T-helper 2 cell treated with Interferon-gamma antibody and Interleukin-4, amounts not matched to agents 100 ng/mL and 5 ng/mL, for 36 hours (primary cell): Measurements from ENCODE around the gene THRSP. TPM values are rescaled to one million over a fixed set of nuclear protein-coding genes. Genes with fewer than 3 reads are reported as not detected.
"Not testable (repeated sequence)": the region's sequence is repeated elsewhere in the genome, so short reads cannot be mapped to it uniquely, and the experiment has no call there.

Source experiments
- intact Hi-C: fragments of 100-400 bp; cut with micrococcal nuclease; formaldehyde crosslinking; loops from one replicate; pipeline ENCODE4 v1.15.1; 2023
- total RNA-seq: library from RNA; stranded (reverse); gene quantifications from 2 replicates; pipeline ENCODE4 v1.2.3, GENCODE V29; 2022

Gene THRSP
- total RNA-seq, 1 donor from 2014 or later, result not detected

- intact Hi-C loops, result no loop called here
Measured at GRCh38 chr11:78038697-78039313, 24.9 kb upstream of the THRSP start.

GRCh38 chr11:78039391-78039918 is 24.2 kb upstream of the THRSP start:
- intact Hi-C loops, result no loop called here

GRCh38 chr11:78039919-78040671 is 23.6 kb upstream of the THRSP start:
- intact Hi-C loops, result no loop called here

GRCh38 chr11:78040691-78041379 is 22.8 kb upstream of the THRSP start:
- intact Hi-C loops, result no loop called here

GRCh38 chr11:78041380-78041719 is 22.3 kb upstream of the THRSP start:
- intact Hi-C loops, result not testable (repeated sequence)

GRCh38 chr11:78041843-78042440 is 21.7 kb upstream of the THRSP start:
- intact Hi-C loops, result no loop called here

- intact Hi-C loops, result no loop called here
Measured at GRCh38 chr11:78044706-78045105, 19.0 kb upstream of the THRSP start.

GRCh38 chr11:78045851-78046485 is 17.7 kb upstream of the THRSP start:
- intact Hi-C loops, result loop anchor here (2.0 kb wide), 1 partner anchor 51 kb away; the partner anchor contains the start of gene INTS4

- intact Hi-C loops, result loop anchor here (2.0 kb wide), 1 partner anchor 52 kb away; the partner anchor contains the start of gene INTS4
Measured at GRCh38 chr11:78046486-78046854, 17.2 kb upstream of the THRSP start.

- intact Hi-C loops, result no loop called here
Measured at GRCh38 chr11:78048561-78048960, 15.1 kb upstream of the THRSP start.

- intact Hi-C loops, result no loop called here
Measured at GRCh38 chr11:78049348-78049747, 14.3 kb upstream of the THRSP start.

GRCh38 chr11:78050964-78051831 is 12.5 kb upstream of the THRSP start:
- intact Hi-C loops, result no loop called here

GRCh38 chr11:78054971-78055370 is 8.7 kb upstream of the THRSP start:
- intact Hi-C loops, result no loop called here

GRCh38 chr11:78056093-78056492 is 7.6 kb upstream of the THRSP start:
- intact Hi-C loops, result no loop called here

- intact Hi-C loops, result no loop called here
Measured at GRCh38 chr11:78057462-78058055, 6.1 kb upstream of the THRSP start.

- intact Hi-C loops, result not testable (repeated sequence)
Measured at GRCh38 chr11:78059749-78060328, 3.8 kb upstream of the THRSP start.

- intact Hi-C loops, result no loop called here
Measured at GRCh38 chr11:78060533-78060932, 3.1 kb upstream of the THRSP start.

- intact Hi-C loops, result no loop called here
Measured at GRCh38 chr11:78061088-78061920, 2.4 kb upstream of the THRSP start.

- intact Hi-C loops, result no loop called here
Measured at GRCh38 chr11:78061921-78062311, 1.7 kb upstream of the THRSP start.
